A549 (cell line): ENCODE measurements around the gene SPATA16. TPM values are rescaled to one million over a fixed set of nuclear protein-coding genes. Genes with fewer than 3 reads are reported as not detected.

Experiments
- ATAC-seq, 2 experiments: fragments of 200-7000 bp in 1 of 2; fragments of >200 bp in 1 of 2; cut with Nextera tagmentation in 1 of 2; cut with Tn5 transposase in 1 of 2; 3 replicates each; pipeline versions ENCODE4 v1.8.0 to v1.9.1; 2018 to 2020; ENCODE audit warnings: mild to moderate bottlenecking in 1 of 2, moderate library complexity in 1 of 2
- CTCF ChIA-PET: fragments of 300-600 bp; sonication (Branson Sonifier 250); formaldehyde crosslinking; extraction: SDS; loops from one replicate; lab custom pipeline; 2021; ENCODE audit warnings: antibody characterized with exemption, inconsistent platforms; lab: Yijun Ruan, JAX
- POLR2A ChIA-PET: fragments of 350-600 bp; formaldehyde crosslinking; extraction: SDS; loops from one replicate; lab custom pipeline; 2021; ENCODE audit warnings: antibody characterized with exemption, inconsistent platforms; lab: Yijun Ruan, JAX
- DNase-seq, 2 experiments: peaks; one replicate each; pipeline versions ENCODE4 v3.0.0 to v3.0.0-alpha.2; 2011 to 2016; ENCODE audit warnings: low read depth in 1 of 2, low spot score in 1 of 2
- FAIRE-seq: peaks from 2 replicates; lab custom pipeline; 2011; peaks lifted over from hg19 to GRCh38; lab: Jason Lieb, UNC
- H3K27ac ChIP-seq, 2 experiments: fragments of >200 bp; sonication (Bioruptor Twin); formaldehyde crosslinking; 3 replicates each; pipeline ENCODE4 v1.5.1; 2016 to 2017
- H3K4me1 ChIP-seq: fragments of >200 bp; sonication (Bioruptor Twin); formaldehyde crosslinking; 3 replicates; pipeline ENCODE4 v1.6.1; 2016
- H3K4me2 ChIP-seq: fragments of >200 bp; sonication (Bioruptor Twin); formaldehyde crosslinking; 3 replicates; pipeline ENCODE4 v1.6.1; 2016
- H3K4me3 ChIP-seq: fragments of >200 bp; sonication (Bioruptor Twin); formaldehyde crosslinking; 3 replicates; pipeline ENCODE4 v1.5.1; 2016
- H3K9me3 ChIP-seq: fragments of >200 bp; sonication (Bioruptor Twin); formaldehyde crosslinking; 3 replicates; pipeline ENCODE4 v1.6.1; 2016
- EHF ChIP-seq: fragments of 250-450 bp; sonication (Bioruptor Pico); IDR thresholded peaks from 2 replicates; pipeline ENCODE4 v1.5.0; 2020; ENCODE audit warnings: mild to moderate bottlenecking
- HEYL ChIP-seq: fragments of 250-450 bp; sonication (Bioruptor Pico); IDR thresholded peaks from 2 replicates; pipeline ENCODE4 v1.8.0; 2021; ENCODE audit warnings: mild to moderate bottlenecking, moderate library complexity
- HOXB13 ChIP-seq: fragments of 250-450 bp; sonication (Bioruptor Pico); IDR thresholded peaks from 2 replicates; pipeline ENCODE4 v1.5.0; 2020; ENCODE audit warnings: low read depth, mild to moderate bottlenecking, moderate library complexity
- HOXB5 ChIP-seq: fragments of 250-450 bp; sonication (Bioruptor Pico); IDR thresholded peaks from 2 replicates; pipeline ENCODE4 v1.5.0; 2020; ENCODE audit warnings: mild to moderate bottlenecking, moderate library complexity
- KDM5A ChIP-seq: fragments of 200-600 bp; sonication (generic); IDR thresholded peaks from 2 replicates; pipeline ENCODE4 v1.6.1; 2016; ENCODE audit warnings: antibody characterized with exemption, mild to moderate bottlenecking
- MAFK ChIP-seq: fragments of 450-650 bp; IDR thresholded peaks from 2 replicates; pipeline ENCODE4 v1.6.1; 2014; ENCODE audit not compliant: partially characterized antibody
- NPAS2 ChIP-seq: fragments of 250-450 bp; sonication (Bioruptor Pico); IDR thresholded peaks from 2 replicates; pipeline ENCODE4 v1.8.0; 2022; ENCODE audit warnings: mild to moderate bottlenecking, moderate library complexity, borderline replicate concordance
- NR3C1 ChIP-seq: fragments of >200 bp; sonication (Bioruptor Twin); formaldehyde crosslinking; IDR thresholded peaks from 3 replicates; pipeline ENCODE4 v1.6.1; 2017
- RFX5 ChIP-seq: fragments of 450-650 bp; IDR thresholded peaks from 2 replicates; pipeline ENCODE4 v1.7.1; 2014; ENCODE audit warnings: antibody characterized with exemption, mild to moderate bottlenecking, moderate library complexity
- RNF2 ChIP-seq: fragments of 200-600 bp; sonication (generic); IDR thresholded peaks from 2 replicates; pipeline ENCODE4 v1.6.1; 2016; ENCODE audit warnings: low read depth, mild to moderate bottlenecking, antibody characterized with exemption, moderate library complexity, borderline replicate concordance
- ZFP36 ChIP-seq: fragments of 450-650 bp; IDR thresholded peaks from 2 replicates; pipeline ENCODE4 v1.6.1; 2014; ENCODE audit warnings: borderline replicate concordance; ENCODE audit not compliant: partially characterized antibody
- ZSCAN20 ChIP-seq: fragments of 250-450 bp; sonication (Bioruptor Pico); IDR thresholded peaks from 2 replicates; pipeline ENCODE4 v1.8.0; 2022; ENCODE audit warnings: mild to moderate bottlenecking, moderate library complexity
- WGBS: methylation state at CpG from one replicate; pipeline ENCODE4 v1.1.6; 2017; ENCODE audit errors: missing lambda C conversion rate; 5-methylcytosine and 5-hydroxymethylcytosine counted together
- polyA plus RNA-seq, 4 experiments: library from polyadenylated mRNA; depleted of rRNA in 3 of 4; stranded (reverse); fragments of >200 nt; fragmentation: RNase III in 1 of 4; extraction: RNeasy Plus Mini Kit Qiagen cat#74134 plus additional on column Dnase treatment in 1 of 4; gene quantifications; 2 replicates in 3 of 4; 3 replicates in 1 of 4; pipeline ENCODE4 v1.2.3, GENCODE V29; 2011 to 2017
- TF ChIP-seq, protein P1 (sequence below): IDR thresholded peaks from 2 replicates; pipeline ENCODE4 v1.6.1; 2012; ENCODE audit warnings: low read depth, borderline replicate concordance
- TF ChIP-seq, protein P2 (sequence below): fragments of 250-450 bp; sonication (Bioruptor Pico); IDR thresholded peaks from 2 replicates; pipeline ENCODE4 v1.5.0; 2021; ENCODE audit warnings: mild to moderate bottlenecking, moderate library complexity, borderline replicate concordance
- TF ChIP-seq, protein P3 (sequence below): fragments of 200-600 bp; sonication (generic); IDR thresholded peaks from 2 replicates; pipeline ENCODE4 v1.6.1; 2016; ENCODE audit warnings: antibody characterized with exemption, mild to moderate bottlenecking, moderate library complexity

Gene SPATA16
- polyA plus RNA-seq, 2 of the 4 experiments (the other 2 are of a cell fraction), result not detected

DNA sequence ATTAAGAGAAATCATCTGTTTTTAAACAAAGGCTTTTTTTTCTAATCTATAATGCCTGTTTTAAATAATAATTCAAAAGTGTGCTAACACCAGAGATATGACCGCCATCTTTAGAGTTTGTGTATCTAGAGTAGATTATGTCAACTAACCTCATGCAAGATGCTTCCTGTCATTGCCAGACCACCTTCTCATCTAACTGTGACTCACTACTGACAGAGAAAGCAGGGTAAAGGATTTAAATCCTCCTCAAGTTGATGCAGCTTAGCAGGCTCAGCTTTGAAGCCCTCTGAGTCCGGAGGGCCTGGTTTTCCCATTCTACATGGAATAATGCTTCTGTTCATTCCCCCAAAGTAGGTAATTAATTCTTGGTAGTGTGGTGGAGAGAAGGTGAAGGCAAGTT lies 282.0 kb downstream of the SPATA16 start:
- TF ChIP-seq EHF (CRISPR knock-in tag), result no peak
- DNase-seq (no peak), FAIRE-seq (no peak), ATAC-seq (no peak)
- ChIA-PET CTCF (no interaction called here), POLR2A (no interaction called here)
- no peak overlapping the region for H3K4me3 ChIP-seq
- no peak overlapping the region for H3K4me2 ChIP-seq
- WGBS, result 75% methylated on average over 2 of the region's 2 CpGs
- H3K27ac ChIP-seq, result no peak overlapping the region
- H3K9me3 ChIP-seq, result no peaks in the 10 kb centered on the region
- H3K4me1 ChIP-seq, result no peaks in the 10 kb centered on the region

DNA sequence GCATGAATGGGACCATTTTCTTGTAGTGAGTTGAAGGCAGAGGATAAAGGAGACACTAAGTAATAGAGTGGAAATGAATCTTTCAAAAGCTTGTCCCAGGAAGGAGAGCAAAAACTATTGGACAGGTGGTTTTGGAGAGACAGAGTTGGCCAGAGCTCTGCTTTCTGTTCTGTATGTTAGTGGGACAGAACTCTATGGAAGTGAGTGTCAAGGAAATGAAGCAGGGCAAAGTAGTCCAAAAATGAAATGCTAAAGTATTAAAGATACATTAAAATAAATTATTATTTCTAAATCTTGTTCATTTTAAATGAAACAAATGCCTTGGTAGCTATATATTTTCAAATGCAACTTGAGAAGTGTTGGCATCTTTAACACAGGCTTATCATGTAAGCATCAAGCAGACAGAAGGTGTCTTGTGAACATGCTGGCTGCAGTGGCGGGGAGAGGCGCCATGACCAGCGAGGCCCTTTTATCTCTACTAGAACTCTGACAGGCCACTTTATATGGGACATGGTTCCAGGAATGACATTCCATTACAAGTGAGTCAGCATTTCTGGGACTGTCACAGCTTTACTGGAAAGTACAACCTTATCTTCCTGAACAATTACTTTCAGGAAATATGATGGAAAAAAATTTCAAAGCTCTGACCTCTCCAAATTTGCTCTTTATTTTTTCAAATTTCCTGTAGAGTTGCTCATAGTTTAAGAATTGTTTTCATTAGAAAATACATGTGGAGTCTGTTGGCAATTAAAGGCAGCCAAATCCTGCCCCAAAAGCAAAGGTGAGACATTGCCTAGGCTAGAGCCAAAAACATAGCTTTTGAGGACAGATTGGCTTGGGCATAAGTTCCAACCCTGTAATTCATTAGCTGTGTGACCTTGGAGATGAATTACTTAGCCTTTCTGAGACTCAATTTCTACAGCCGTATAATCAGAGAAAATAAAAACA lies 284.0 kb downstream of the SPATA16 start:
- 71% methylated on average over 4 of the region's 4 CpGs for WGBS
- Histone ChIP-seq H3K4me2 (no peak overlapping the region), H3K4me3 (no peak overlapping the region), H3K4me1 (no peaks in the 10 kb centered on the region), H3K27ac (no peak overlapping the region), H3K9me3 (no peaks in the 10 kb centered on the region)
- DNase-seq (no peak), ATAC-seq (no peak), FAIRE-seq (no peak)
- no peak for TF ChIP-seq RNF2
- TF ChIP-seq, protein P1, sequence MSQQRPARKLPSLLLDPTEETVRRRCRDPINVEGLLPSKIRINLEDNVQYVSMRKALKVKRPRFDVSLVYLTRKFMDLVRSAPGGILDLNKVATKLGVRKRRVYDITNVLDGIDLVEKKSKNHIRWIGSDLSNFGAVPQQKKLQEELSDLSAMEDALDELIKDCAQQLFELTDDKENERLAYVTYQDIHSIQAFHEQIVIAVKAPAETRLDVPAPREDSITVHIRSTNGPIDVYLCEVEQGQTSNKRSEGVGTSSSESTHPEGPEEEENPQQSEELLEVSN, result no peak
- TF ChIP-seq KDM5A, result no peak
- no peak for TF ChIP-seq ZFP36
- TF ChIP-seq ZSCAN20 (CRISPR knock-in tag), result no peak
- TF ChIP-seq HOXB5 (CRISPR knock-in tag), result no peak
- TF ChIP-seq EHF (CRISPR knock-in tag), result no peak
- peak; percentile 69 for TF ChIP-seq MAFK
- POLR2A ChIA-PET, result no interaction called here
- CTCF ChIA-PET, result interaction anchor here (0.9 kb wide), 1 partner anchor 20 kb away, joined by 3 read pairs; no protein-coding TSS in a partner anchor

DNA sequence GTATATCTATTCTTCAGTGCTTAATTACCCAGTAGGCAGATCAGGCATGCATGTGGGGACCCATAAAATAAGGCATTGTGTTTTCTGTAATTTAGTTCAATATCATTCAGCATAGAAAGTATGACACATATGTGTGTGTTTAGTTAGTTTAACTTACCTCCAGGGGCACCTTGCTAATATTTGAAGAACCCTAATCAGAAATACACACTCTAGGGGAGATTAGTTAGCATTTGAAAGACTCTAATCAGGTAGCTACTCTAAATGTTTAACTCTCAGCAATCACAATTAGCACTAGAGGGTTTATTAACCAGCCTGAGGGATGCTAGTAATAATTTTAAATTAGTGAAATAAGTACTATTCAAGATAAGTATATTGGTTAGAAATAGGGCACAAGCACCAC lies 286.0 kb downstream of the SPATA16 start:
- H3K4me2 ChIP-seq, result no peak overlapping the region
- ATAC-seq (no peak), FAIRE-seq (no peak), DNase-seq (no peak)
- no peak overlapping the region for H3K4me3 ChIP-seq
- TF ChIP-seq HOXB5 (CRISPR knock-in tag) (no peak), NPAS2 (CRISPR knock-in tag) (no peak), NR3C1 (no peak), HEYL (CRISPR knock-in tag) (no peak), RFX5 (no peak), HOXB13 (CRISPR knock-in tag) (no peak)
- TF ChIP-seq, protein P2, sequence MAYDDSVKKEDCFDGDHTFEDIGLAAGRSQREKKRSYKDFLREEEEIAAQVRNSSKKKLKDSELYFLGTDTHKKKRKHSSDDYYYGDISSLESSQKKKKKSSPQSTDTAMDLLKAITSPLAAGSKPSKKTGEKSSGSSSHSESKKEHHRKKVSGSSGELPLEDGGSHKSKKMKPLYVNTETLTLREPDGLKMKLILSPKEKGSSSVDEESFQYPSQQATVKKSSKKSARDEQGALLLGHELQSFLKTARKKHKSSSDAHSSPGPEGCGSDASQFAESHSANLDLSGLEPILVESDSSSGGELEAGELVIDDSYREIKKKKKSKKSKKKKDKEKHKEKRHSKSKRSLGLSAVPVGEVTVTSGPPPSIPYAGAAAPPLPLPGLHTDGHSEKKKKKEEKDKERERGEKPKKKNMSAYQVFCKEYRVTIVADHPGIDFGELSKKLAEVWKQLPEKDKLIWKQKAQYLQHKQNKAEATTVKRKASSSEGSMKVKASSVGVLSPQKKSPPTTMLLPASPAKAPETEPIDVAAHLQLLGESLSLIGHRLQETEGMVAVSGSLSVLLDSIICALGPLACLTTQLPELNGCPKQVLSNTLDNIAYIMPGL (CRISPR knock-in tag), result no peak
- TF ChIP-seq, protein P3, sequence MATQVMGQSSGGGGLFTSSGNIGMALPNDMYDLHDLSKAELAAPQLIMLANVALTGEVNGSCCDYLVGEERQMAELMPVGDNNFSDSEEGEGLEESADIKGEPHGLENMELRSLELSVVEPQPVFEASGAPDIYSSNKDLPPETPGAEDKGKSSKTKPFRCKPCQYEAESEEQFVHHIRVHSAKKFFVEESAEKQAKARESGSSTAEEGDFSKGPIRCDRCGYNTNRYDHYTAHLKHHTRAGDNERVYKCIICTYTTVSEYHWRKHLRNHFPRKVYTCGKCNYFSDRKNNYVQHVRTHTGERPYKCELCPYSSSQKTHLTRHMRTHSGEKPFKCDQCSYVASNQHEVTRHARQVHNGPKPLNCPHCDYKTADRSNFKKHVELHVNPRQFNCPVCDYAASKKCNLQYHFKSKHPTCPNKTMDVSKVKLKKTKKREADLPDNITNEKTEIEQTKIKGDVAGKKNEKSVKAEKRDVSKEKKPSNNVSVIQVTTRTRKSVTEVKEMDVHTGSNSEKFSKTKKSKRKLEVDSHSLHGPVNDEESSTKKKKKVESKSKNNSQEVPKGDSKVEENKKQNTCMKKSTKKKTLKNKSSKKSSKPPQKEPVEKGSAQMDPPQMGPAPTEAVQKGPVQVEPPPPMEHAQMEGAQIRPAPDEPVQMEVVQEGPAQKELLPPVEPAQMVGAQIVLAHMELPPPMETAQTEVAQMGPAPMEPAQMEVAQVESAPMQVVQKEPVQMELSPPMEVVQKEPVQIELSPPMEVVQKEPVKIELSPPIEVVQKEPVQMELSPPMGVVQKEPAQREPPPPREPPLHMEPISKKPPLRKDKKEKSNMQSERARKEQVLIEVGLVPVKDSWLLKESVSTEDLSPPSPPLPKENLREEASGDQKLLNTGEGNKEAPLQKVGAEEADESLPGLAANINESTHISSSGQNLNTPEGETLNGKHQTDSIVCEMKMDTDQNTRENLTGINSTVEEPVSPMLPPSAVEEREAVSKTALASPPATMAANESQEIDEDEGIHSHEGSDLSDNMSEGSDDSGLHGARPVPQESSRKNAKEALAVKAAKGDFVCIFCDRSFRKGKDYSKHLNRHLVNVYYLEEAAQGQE, result no peak
- no peak overlapping the region for H3K27ac ChIP-seq
- ChIA-PET CTCF (no interaction called here), POLR2A (no interaction called here)
- no peaks in the 10 kb centered on the region for H3K4me1 ChIP-seq
- H3K9me3 ChIP-seq, result no peaks in the 10 kb centered on the region
